Fibroblast of lung (primary cell): ENCODE measurements around the gene FLNA.

Experiments
- CTCF ChIP-seq, 2 donors: IDR thresholded peaks in 1 of 2; conservative IDR thresholded peaks in 1 of 2; 1 replicate in 1 of 2; 2 replicates in 1 of 2; pipeline ENCODE4 v1.5.1; 2011 to 2012; ENCODE audit warnings: low read length in 2 of 2, control low read depth in 1 of 2, inconsistent platforms in 1 of 2, low read depth in 1 of 2, mild to moderate bottlenecking in 1 of 2
- EZH2 ChIP-seq: IDR thresholded peaks from 2 replicates; pipeline ENCODE4 v1.5.1; 2012; ENCODE audit warnings: low read length, control low read depth, mild to moderate bottlenecking; ENCODE audit errors: missing control alignments

- peak; percentile 28 to 50 for TF ChIP-seq CTCF (conservative IDR thresholded peaks at IDR 0.05 in 1 of 2, IDR thresholded peaks at IDR 0.05 in 1 of 2; ENCODE audit: low read depth in 1 of 2, low read length in 2 of 2)
- no peak for TF ChIP-seq EZH2
These were observed 10.0 kb upstream of the FLNA start for GRCh38 chrX:154384284-154384892.
